ENCODE measurements around the gene GRAP. TPM values are rescaled to one million over a fixed set of nuclear protein-coding genes. Genes with fewer than 3 reads are reported as not detected.

Gene GRAP
- total and polyA plus RNA-seq, 10 of the 15 experiments (the other 5 are each of a cell fraction or from before 2014, with no cell fraction given): 0.58 to 78.3 (median 36.6) TPM

DNA sequence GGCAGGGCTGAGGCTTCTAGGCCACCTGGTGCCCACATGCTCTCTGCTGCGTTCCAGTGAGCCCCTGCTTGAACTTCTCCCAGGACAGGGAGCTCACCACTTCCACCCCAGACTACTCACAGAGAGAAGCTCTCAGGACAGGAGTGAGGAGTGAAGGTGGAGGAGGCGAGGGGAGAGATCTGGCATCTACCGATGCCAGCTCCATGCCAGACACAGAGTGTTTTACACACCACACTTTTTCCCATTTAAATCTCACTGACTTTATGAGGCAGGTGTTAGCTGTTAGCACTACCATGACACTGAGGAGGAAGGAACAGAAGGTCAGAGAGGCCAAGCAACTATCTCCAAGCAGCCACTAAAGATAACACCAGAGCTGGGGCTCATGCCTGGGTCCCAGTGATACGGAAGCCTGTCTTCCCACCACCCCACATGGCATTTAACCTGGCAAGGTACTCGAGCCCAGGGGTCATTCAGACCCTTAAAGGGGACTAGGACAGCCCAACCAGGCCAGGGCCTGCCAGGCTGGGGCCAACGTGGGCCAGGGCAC lies 49.0 kb downstream of the GRAP start:
- Histone ChIP-seq H4K20me1 (ENCODE audit: control insufficient read depth, insufficient read depth) (no peaks in the 10 kb centered on the region), H3K9me3 (replicated peaks; ENCODE audit: control insufficient read depth, insufficient read depth, low read length) (peaks cover 6% of the 10 kb centered on the region; the same call in 2 of the 3 replicates), H3K9ac (ENCODE audit: control insufficient read depth, insufficient read depth, low read length) (no peak overlapping the region), H3K36me3 (ENCODE audit: control insufficient read depth in 2 of 2, insufficient read depth in 2 of 2, low read length in 1 of 2) (peaks cover 0 to 5% of the 10 kb centered on the region in 2 experiments; a peak in 3 of 4 replicates), H3K4me2 (ENCODE audit: control insufficient read depth, insufficient read depth) (no peak overlapping the region), H3K4me3 (no peak overlapping the region), H3K4me1 (ENCODE audit: control insufficient read depth, insufficient read depth, low read length) (peaks cover 24% of the 10 kb centered on the region), H2AFZ (ENCODE audit: control insufficient read depth, low read depth, low read length) (no peak overlapping the region), H3K79me2 (ENCODE audit: control insufficient read depth, insufficient read depth, low read length) (peaks cover 1% of the 10 kb centered on the region), H3K27me3 (replicated peaks in 1 of 2; ENCODE audit: control insufficient read depth in 2 of 2, insufficient read depth in 2 of 2, low read length in 1 of 2) (no peaks in the 10 kb centered on the region), H3K27ac (ENCODE audit: control insufficient read depth, insufficient read depth) (no peak overlapping the region)
- 74% methylated on average over 6 of the region's 6 CpGs for WGBS (ENCODE audit: insufficient coverage, insufficient replicate concordance, low lambda C conversion rate, missing lambda C conversion rate)
- in situ Hi-C loops (cut with MboI): no loop called here
- ChIA-PET POLR2A (no interaction called here), RAD21 (ENCODE audit: unreplicated experiment) (interaction anchor here (1.4 kb wide), 1 partner anchor 140 kb away, joined by 4 read pairs; the partner anchor contains the start of gene PRPSAP2), CTCF (interaction anchor here (1.0 to 1.3 kb wide), 3 partner anchors 10 to 31 kb away, joined by 3 to 5 read pairs (median 4); no protein-coding TSS in a partner anchor), SMC1A (ENCODE audit: uncharacterized antibody, unreplicated experiment) (interaction anchor here (1.6 kb wide), 1 partner anchor 37 kb away, joined by 5 read pairs; no protein-coding TSS in a partner anchor)
- FAIRE-seq: no peak
- no TSS peak for BruUV-seq (replicated peaks)
- ATAC-seq: no peak
- intact Hi-C loops (cut with micrococcal nuclease; ENCODE audit: unreplicated experiment): no loop called here
- DNase-seq (ENCODE audit: low read depth, low spot score): no peak
- TF ChIP-seq YY1 (IDR thresholded peaks at IDR 0.05; ENCODE audit: low read depth, low read length) (no peak), EGR1 (IDR thresholded peaks at IDR 0.05; ENCODE audit: borderline replicate concordance in 1 of 2, low read depth in 2 of 2, low read length in 2 of 2) (no peak), KAT2A (conservative IDR thresholded peaks at IDR 0.05; ENCODE audit: control insufficient read depth, low read depth, low read length) (no peak), ZSCAN29 (IDR thresholded peaks at IDR 0.05) (no peak), ZNF384 (IDR thresholded peaks at IDR 0.05; ENCODE audit: borderline replicate concordance, low read depth, low read length) (no peak), FOXK2 (IDR thresholded peaks at IDR 0.05) (no peak), SMC3 (IDR thresholded peaks at IDR 0.05; ENCODE audit: borderline replicate concordance, low read length) (no peak), SPI1 (IDR thresholded peaks at IDR 0.05; ENCODE audit: borderline replicate concordance, insufficient read depth, low read depth, low read length) (no peak), CHD4 (IDR thresholded peaks at IDR 0.05) (no peak), NRF1 (conservative IDR thresholded peaks at IDR 0.05; ENCODE audit: low read depth, low read length) (no peak), SMAD1 (IDR thresholded peaks at IDR 0.05; ENCODE audit: low read depth, partially characterized antibody) (no peak), ZNF207 (IDR thresholded peaks at IDR 0.05; ENCODE audit: borderline replicate concordance) (no peak)
- TF ChIP-seq, protein P1, sequence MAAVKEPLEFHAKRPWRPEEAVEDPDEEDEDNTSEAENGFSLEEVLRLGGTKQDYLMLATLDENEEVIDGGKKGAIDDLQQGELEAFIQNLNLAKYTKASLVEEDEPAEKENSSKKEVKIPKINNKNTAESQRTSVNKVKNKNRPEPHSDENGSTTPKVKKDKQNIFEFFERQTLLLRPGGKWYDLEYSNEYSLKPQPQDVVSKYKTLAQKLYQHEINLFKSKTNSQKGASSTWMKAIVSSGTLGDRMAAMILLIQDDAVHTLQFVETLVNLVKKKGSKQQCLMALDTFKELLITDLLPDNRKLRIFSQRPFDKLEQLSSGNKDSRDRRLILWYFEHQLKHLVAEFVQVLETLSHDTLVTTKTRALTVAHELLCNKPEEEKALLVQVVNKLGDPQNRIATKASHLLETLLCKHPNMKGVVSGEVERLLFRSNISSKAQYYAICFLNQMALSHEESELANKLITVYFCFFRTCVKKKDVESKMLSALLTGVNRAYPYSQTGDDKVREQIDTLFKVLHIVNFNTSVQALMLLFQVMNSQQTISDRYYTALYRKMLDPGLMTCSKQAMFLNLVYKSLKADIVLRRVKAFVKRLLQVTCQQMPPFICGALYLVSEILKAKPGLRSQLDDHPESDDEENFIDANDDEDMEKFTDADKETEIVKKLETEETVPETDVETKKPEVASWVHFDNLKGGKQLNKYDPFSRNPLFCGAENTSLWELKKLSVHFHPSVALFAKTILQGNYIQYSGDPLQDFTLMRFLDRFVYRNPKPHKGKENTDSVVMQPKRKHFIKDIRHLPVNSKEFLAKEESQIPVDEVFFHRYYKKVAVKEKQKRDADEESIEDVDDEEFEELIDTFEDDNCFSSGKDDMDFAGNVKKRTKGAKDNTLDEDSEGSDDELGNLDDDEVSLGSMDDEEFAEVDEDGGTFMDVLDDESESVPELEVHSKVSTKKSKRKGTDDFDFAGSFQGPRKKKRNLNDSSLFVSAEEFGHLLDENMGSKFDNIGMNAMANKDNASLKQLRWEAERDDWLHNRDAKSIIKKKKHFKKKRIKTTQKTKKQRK (IDR thresholded peaks at IDR 0.05; ENCODE audit: low read depth, low read length): no peak
- TF ChIP-seq, protein P2, sequence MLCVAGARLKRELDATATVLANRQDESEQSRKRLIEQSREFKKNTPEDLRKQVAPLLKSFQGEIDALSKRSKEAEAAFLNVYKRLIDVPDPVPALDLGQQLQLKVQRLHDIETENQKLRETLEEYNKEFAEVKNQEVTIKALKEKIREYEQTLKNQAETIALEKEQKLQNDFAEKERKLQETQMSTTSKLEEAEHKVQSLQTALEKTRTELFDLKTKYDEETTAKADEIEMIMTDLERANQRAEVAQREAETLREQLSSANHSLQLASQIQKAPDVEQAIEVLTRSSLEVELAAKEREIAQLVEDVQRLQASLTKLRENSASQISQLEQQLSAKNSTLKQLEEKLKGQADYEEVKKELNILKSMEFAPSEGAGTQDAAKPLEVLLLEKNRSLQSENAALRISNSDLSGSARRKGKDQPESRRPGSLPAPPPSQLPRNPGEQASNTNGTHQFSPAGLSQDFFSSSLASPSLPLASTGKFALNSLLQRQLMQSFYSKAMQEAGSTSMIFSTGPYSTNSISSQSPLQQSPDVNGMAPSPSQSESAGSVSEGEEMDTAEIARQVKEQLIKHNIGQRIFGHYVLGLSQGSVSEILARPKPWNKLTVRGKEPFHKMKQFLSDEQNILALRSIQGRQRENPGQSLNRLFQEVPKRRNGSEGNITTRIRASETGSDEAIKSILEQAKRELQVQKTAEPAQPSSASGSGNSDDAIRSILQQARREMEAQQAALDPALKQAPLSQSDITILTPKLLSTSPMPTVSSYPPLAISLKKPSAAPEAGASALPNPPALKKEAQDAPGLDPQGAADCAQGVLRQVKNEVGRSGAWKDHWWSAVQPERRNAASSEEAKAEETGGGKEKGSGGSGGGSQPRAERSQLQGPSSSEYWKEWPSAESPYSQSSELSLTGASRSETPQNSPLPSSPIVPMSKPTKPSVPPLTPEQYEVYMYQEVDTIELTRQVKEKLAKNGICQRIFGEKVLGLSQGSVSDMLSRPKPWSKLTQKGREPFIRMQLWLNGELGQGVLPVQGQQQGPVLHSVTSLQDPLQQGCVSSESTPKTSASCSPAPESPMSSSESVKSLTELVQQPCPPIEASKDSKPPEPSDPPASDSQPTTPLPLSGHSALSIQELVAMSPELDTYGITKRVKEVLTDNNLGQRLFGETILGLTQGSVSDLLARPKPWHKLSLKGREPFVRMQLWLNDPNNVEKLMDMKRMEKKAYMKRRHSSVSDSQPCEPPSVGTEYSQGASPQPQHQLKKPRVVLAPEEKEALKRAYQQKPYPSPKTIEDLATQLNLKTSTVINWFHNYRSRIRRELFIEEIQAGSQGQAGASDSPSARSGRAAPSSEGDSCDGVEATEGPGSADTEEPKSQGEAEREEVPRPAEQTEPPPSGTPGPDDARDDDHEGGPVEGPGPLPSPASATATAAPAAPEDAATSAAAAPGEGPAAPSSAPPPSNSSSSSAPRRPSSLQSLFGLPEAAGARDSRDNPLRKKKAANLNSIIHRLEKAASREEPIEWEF (IDR thresholded peaks at IDR 0.05; ENCODE audit: insufficient replicate concordance, low read depth, low read length): no peak
